Activated CD4-positive, CD25-positive, alpha-beta regulatory T cell (primary cell): Measurements from ENCODE around the gene NCKAP5.

Experiments used
- DNase-seq, 4 experiments: peaks; one replicate each; lab custom pipeline; 2025; lab: John Stamatoyannopoulos, UW

Gene NCKAP5

GRCh38 chr2:133380991-133381390 lies 187.3 kb downstream of the NCKAP5 start:
- no peak for DNase-seq

GRCh38 chr2:133378928-133379549 lies 189.2 kb downstream of the NCKAP5 start:
- no peak for DNase-seq

GRCh38 chr2:133378386-133378785 lies 189.9 kb downstream of the NCKAP5 start:
- no peak for DNase-seq

GRCh38 chr2:133377599-133377998 lies 190.7 kb downstream of the NCKAP5 start:
- no peak for DNase-seq

- no peak for DNase-seq
Measured at GRCh38 chr2:133377021-133377481, 191.2 kb downstream of the NCKAP5 start.

- DNase-seq = no peak
Measured at GRCh38 chr2:133374781-133375180, 193.5 kb downstream of the NCKAP5 start.

GRCh38 chr2:133371286-133371685 lies 197.0 kb downstream of the NCKAP5 start:
- DNase-seq = no peak

GRCh38 chr2:133369901-133370658 lies 198.2 kb downstream of the NCKAP5 start:
- DNase-seq = no peak

GRCh38 chr2:133365117-133365516 lies 203.1 kb downstream of the NCKAP5 start:
- no peak for DNase-seq

- DNase-seq = no peak
Measured at GRCh38 chr2:133364636-133365035, 203.6 kb downstream of the NCKAP5 start.

GRCh38 chr2:133363884-133364283 lies 204.4 kb downstream of the NCKAP5 start:
- no peak for DNase-seq

- DNase-seq = no peak
Measured at GRCh38 chr2:133362061-133362476, 206.2 kb downstream of the NCKAP5 start.

GRCh38 chr2:133360882-133361281 lies 207.4 kb downstream of the NCKAP5 start:
- no peak for DNase-seq

- DNase-seq = no peak
Measured at GRCh38 chr2:133360190-133360589, 208.1 kb downstream of the NCKAP5 start.

- no peak for DNase-seq
Measured at GRCh38 chr2:133352719-133353118, 215.5 kb downstream of the NCKAP5 start.

GRCh38 chr2:133346654-133347053 lies 221.6 kb downstream of the NCKAP5 start:
- no peak for DNase-seq

- no peak for DNase-seq
Measured at GRCh38 chr2:133345638-133346037, 222.6 kb downstream of the NCKAP5 start.

GRCh38 chr2:133344849-133345248 lies 223.4 kb downstream of the NCKAP5 start:
- no peak for DNase-seq

- DNase-seq = no peak
Measured at GRCh38 chr2:133343018-133343352, 225.3 kb downstream of the NCKAP5 start.

- DNase-seq = no peak
Measured at GRCh38 chr2:133342286-133343017, 225.8 kb downstream of the NCKAP5 start.

GRCh38 chr2:133341575-133341974 lies 226.7 kb downstream of the NCKAP5 start:
- no peak for DNase-seq

GRCh38 chr2:133338224-133338623 lies 230.0 kb downstream of the NCKAP5 start:
- no peak for DNase-seq

GRCh38 chr2:133334923-133335322 lies 233.3 kb downstream of the NCKAP5 start:
- DNase-seq = no peak
